Measurements from ENCODE around the gene SH3RF2. TPM values are rescaled to one million over a fixed set of nuclear protein-coding genes. Genes with fewer than 3 reads are reported as not detected.
"Not testable (repeated sequence)": the region's sequence is repeated elsewhere in the genome, so short reads cannot be mapped to it uniquely, and the experiment has no call there.

Gene SH3RF2
- total RNA-seq, 2 donors from 2014 or later = not detected

DNA sequence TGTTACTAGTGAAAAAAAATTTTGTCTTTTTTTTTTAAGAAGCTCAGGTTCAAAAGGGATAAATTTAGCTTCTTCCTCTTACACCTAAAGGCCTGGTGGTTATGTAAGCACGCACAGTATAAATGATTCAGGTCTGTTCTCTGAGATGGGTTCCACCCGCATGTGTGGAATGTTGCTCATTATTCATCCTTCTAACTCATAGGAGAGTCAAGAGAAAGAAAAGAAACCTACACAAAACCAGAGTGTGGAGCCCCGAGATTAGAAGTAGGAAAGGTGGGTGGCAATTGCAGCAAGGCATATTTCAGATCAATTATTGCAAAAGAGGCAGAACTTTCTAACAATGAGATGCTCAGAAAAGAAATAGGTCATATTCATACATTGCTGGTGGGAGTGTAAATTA is 155.5 kb downstream of the SH3RF2 start:
- Mint-ChIP-seq H3K27ac (no peak overlapping the region), H3K9me3 (no peaks in the 10 kb centered on the region), H3K36me3 (no peaks in the 10 kb centered on the region)
- ATAC-seq = no peak
- no peak for DNase-seq (ENCODE audit: low spot score in 2 of 2)

DNA sequence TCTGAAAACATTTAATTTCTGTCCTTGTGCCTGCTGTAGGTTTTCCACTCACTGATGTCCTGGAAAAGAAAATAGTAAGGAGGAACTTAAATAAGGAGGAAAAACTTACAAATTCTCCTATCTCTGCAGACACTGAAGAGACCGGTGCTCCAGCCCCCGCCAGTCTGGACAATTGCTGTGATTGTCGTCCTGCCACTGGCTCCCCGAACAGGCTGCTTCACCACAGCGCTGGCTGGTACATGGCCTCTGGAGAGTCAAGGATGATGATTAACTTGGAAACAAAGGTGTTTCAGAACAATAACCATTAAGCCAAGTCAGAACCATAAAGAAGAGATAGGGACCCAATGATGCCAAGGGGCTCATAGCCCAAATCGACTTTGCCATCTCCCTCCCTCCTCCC is 161.7 kb downstream of the SH3RF2 start:
- no peak for ATAC-seq
- Mint-ChIP-seq H3K36me3 (no peaks in the 10 kb centered on the region), H3K27ac (no peak overlapping the region), H3K9me3 (no peaks in the 10 kb centered on the region)
- no peak for DNase-seq (ENCODE audit: low spot score in 2 of 2)

DNA sequence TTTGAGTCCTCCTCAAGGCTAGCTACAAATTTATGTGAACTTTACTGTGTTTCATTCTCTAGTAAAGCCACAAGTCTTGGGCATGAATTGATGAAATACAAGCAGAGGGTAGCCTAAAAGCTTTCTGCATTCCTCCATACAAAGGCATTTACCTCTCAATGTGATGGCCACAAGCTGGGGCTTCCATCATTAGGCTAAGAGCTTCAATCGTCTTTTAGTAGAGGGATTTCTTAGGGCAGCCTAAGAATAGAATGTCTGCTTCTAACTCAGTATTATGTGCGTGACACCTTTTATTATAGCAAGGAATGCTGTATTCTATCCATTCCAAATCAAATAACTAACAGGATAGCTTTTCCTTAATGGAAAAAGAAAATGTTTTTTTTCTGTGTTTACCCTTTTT is 165.3 kb downstream of the SH3RF2 start:
- DNase-seq (ENCODE audit: low spot score in 2 of 2) (no peak), ATAC-seq (no peak)
- no peak overlapping the region for H3K27ac Mint-ChIP-seq
- peaks cover 9 to 11% of the 10 kb centered on the region in 2 donors for H3K36me3 Mint-ChIP-seq
- no peaks in the 10 kb centered on the region for H3K9me3 Mint-ChIP-seq

DNA sequence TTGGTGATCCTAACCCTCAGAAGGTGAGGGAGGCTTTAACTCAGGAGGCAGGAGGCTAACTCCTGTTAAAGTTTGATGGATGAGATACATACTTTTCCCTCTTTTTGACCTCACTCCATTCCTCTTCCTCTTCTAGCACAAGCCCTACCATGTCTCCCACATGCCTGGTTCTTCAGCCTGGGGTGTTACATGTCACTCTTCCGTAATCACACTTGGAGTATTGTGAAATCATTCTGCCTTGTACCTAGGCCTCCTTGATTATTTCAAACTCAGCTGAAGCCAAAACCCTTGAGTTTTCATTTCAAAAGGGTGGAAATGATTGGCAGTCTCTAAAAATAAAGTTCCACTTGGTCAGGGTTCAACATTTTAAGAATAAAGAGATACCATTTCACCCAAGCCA is 167.2 kb downstream of the SH3RF2 start:
- no peaks in the 10 kb centered on the region for H3K9me3 Mint-ChIP-seq
- no peak overlapping the region for H3K27ac Mint-ChIP-seq
- DNase-seq (ENCODE audit: low spot score in 2 of 2) (no peak), ATAC-seq (no peak)
- peaks cover 9 to 11% of the 10 kb centered on the region in 2 donors for H3K36me3 Mint-ChIP-seq

DNA sequence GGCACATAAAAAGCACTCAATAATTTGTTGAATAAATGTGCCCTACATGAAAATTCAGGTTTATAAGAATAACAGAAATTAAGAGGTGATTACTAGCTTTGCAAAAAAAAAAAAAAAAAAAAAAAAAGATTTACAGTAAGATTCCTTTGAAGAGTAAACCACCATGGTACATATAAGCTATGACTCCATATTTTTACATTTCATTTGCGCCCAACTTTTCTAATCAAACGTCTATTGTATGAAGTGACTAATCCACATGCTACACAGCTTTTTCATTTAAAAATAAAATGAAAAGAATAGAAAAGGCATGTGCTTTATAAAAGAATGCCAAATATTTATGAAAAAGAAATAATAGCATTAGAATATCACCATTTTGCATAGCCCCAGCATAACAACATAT is 169.1 kb downstream of the SH3RF2 start, which contains the start of gene PLAC8L1:
TSS of gene PLAC8L1 (minus strand) at position 101 of the 400 bp plus-strand sequence. CDS start 1,266 bp downstream, outside the sequence.
- DNase-seq (ENCODE audit: low spot score in 2 of 2) = no peak
- Mint-ChIP-seq H3K36me3 (peaks cover 9 to 11% of the 10 kb centered on the region in 2 donors), H3K27ac (peak within 1 kb of the TSS in 1 of 2 donors; percentile 20), H3K9me3 (no peaks in the 10 kb centered on the region)
- ATAC-seq = no peak

DNA sequence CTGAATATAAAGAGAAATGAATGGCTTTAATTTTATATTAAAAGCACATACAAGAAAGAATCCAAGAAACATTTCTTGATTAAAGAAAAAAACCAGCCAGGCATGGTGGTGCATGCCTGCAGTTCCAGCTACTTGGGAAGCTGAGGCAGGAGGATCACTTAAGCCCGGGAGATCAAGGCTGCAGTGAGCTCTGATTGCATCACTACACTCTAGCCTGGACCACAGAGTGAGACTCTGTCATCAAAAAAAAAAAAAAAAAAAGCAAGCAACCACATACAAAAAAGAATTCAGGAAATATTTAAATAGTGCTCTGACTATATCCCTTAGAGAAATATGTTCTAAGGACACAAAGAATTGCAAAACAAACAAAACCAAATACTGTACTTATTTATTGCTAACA is 171.5 kb downstream of the SH3RF2 start:
- H3K9me3 Mint-ChIP-seq = no peaks in the 10 kb centered on the region
- ATAC-seq (no peak), DNase-seq (ENCODE audit: low spot score in 2 of 2) (no peak)
- H3K36me3 Mint-ChIP-seq = peaks cover 9 to 11% of the 10 kb centered on the region in 2 donors
- no peak overlapping the region for H3K27ac Mint-ChIP-seq

DNA sequence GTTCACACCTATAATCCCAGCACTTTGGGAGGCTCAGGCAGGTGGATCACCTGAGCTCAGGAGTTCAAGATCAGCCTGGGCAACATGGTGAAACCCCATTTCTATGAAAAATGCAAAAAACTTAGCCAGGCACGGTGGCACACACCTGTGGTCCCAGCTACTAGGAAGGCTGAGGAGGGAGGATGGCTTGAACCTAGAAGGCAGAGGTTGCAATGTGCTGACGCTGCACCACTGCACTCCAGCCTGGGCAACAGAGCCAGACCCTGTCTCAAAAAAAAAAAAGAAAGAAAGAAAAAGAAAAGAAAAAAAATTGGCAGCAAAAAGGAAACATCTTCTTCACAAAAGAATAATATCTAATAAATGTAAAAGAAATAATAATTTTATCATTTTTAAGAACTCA is 172.5 kb downstream of the SH3RF2 start:
- not testable (repeated sequence) for H3K27ac Mint-ChIP-seq; H3K9me3 Mint-ChIP-seq; DNase-seq (ENCODE audit: low spot score in 2 of 2); ATAC-seq
- H3K36me3 Mint-ChIP-seq = peaks cover 9 to 11% of the 10 kb centered on the region in 2 donors

DNA sequence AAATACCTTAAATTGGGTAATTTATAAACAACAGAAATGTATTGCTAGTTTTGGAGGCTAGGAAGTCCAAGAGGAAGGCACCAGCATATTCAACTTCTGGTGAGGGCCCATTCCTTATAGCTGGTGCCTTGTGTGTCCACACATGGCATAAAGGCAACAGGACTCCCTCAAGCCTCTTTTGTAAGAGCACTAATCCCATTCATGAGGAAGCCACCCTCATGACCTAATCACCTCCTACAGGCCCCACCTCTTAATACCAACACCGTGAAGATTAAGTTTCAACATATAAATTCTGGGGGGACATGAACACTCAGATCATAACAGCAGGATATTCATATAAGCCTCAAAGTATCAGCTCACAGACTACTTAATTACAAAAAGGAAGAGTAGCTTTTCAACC is 173.0 kb downstream of the SH3RF2 start:
- DNase-seq (ENCODE audit: low spot score in 2 of 2) = no peak
- Mint-ChIP-seq H3K9me3 (no peaks in the 10 kb centered on the region), H3K36me3 (peaks cover 7 to 8% of the 10 kb centered on the region in 2 donors), H3K27ac (no peak overlapping the region)
- ATAC-seq = no peak

DNA sequence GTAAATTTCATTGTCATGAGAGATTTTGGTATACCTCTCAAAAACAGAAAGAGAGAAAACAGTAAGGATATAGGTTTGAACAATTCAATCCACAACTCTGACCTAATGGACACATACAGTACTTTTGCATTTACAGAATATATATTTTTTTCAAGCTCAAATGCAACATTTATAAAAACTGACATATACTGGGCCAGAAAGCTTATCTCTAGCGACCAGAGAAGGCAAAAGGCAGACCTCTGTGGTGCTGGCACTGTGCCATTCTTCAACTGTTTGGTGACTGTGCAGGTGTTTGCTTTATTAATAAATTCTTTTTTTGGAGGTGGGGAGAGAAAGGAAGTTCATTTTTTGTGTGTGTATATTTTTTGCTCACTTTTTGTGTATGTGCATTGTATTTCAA is 175.0 kb downstream of the SH3RF2 start:
- ATAC-seq = no peak
- DNase-seq (ENCODE audit: low spot score in 2 of 2) = no peak
- Mint-ChIP-seq H3K9me3 (no peaks in the 10 kb centered on the region), H3K36me3 (peaks cover 0 to 3% of the 10 kb centered on the region in 2 donors), H3K27ac (no peak overlapping the region)

DNA sequence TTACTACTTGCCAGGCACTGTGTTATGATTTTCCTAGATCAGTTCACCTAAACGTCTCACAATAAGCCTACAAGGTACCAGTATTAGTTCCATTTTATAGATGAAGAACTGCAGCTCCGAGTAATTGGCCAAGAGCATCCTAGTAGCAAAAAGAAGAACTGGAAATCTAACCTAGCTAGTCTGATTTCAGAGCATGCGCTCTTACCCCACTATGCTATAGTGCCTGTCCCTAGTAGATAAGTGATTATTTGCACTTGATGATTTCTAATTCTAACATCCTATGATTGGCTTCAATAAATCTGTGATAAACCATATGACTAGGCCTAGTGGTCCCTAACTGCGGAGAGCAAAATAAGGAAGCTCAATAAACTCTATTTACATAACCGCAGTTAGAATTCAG is 176.1 kb downstream of the SH3RF2 start:
- Mint-ChIP-seq H3K27ac (no peak overlapping the region), H3K9me3 (no peaks in the 10 kb centered on the region), H3K36me3 (peaks cover 0 to 4% of the 10 kb centered on the region in 2 donors)
- DNase-seq (ENCODE audit: low spot score in 2 of 2) (no peak), ATAC-seq (no peak)

Other genes starting within 250 kb of the SH3RF2 start
- gene PRELID2, start 101.2 kb upstream of the SH3RF2 start, total RNA-seq = 10 to 100 TPM in 1 of 2 donors, under 1 TPM in 1; 0.43 to 10.7 TPM
- gene GRXCR2, start 63.6 kb upstream of the SH3RF2 start, total RNA-seq = not detected
- gene PLAC8L1, start 169.0 kb downstream of the SH3RF2 start, total RNA-seq = under 1 TPM; 0.64 to 0.88 TPM
- gene LARS1, start 246.1 kb downstream of the SH3RF2 start, total RNA-seq = 100 to 1,000 TPM; 111 to 152 TPM